GM19239 (cell line): ENCODE measurements around the gene PDE9A.

Experiments used
- DNase-seq: peaks from one replicate; pipeline ENCODE4 v3.0.0; 2011; ENCODE audit warnings: low spot score; ENCODE audit not compliant: insufficient read length
- FAIRE-seq: peaks from 2 replicates; lab custom pipeline; 2011; peaks lifted over from hg19 to GRCh38; lab: Jason Lieb, UNC

PDE9A gene

DNA sequence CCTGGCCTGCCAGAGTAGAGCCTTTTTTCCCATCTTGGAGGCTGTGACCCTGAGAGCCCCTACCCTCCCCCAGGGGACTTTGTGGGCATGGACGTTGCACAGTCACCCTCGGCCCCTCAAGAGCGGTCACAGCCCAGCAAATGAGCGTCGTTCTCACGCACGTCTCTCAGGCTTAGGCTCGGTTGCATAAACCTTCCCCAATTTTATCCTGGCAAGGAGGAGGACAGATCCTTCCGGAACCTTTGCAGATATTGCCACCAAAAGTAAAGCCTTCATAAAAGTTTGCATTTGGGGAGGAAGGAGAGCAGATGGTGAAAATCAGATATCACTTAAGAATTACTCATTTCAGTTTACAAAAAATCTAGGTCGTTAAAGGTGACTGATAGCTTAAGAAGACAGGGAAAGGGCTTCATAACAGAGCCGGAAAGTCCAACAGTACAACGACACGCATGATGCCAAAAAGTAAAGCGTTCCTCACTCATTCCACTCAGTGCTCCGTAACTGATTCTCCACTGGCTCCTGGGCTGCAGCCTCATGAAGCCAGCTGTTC, 29.3 kb downstream of the PDE9A start:
- FAIRE-seq = no peak
- no peak for DNase-seq

DNA sequence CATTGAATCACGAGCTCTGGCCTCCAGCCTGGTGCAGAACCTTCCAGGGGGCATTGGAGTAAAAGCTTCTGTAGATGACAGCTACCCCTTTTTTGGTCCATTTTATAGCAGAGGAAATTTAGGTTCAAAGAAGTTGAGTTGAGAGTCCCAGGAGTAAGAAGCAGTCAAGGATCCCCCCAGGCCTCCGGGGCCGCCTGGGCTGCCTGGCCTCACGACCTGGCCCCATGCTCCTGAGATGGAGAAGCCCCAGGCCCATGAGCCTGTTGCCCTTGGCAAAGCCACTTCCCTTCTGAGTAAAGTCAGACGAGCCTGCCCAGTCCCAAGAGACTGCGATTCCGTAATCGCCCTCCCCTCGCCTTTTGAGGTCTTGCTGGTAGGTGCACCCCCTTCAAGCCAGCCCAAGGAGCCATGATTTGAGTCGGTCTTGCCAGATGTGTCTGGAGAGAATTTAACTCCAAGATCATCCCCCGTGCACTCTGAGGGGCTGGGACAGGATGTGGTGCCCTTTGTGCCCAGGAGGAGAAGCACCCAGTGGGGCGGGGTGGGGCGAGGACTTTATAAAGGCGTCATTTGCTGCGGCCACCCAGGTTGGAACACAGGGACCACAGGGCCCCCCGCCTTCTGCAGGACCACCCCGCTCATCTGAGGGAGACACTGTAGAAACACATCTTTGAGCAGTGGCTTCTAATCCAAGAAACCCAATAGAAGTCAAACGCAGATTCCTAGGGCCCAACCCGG, 30.1 kb downstream of the PDE9A start:
- DNase-seq = no peak
- no peak for FAIRE-seq

- DNase-seq (no peak), FAIRE-seq (no peak)
Measured at GRCh38 chr21:42684109-42684916, 30.9 kb downstream of the PDE9A start.

GRCh38 chr21:42685036-42685435, 31.6 kb downstream of the PDE9A start:
- no peak for FAIRE-seq
- no peak for DNase-seq

DNA sequence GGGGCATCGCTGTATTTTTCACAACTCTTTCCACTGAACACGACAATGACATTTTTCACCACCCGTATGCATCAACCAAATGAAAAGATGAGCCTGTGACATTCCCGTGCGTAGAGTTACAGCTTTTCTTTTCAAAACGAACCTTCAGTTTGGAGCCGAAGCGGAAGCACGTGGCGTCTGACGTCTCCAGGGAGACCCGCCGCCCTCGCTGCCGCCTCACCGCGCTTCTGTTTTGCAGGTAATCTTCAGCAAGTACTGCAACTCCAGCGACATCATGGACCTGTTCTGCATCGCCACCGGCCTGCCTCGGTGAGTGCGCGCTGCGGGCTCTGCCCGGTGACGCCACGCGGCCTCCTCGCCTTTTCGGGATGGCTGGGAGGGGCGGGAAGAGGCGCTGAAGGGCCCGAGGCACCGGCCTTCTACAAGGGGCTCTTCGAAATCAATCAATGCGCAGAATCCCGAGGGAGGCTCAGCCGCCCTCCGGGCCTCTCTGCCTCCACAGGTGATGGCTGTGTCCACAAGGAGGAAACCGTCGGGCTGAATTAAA, 32.6 kb downstream of the PDE9A start:
- FAIRE-seq (no peak), DNase-seq (no peak)

GRCh38 chr21:42687796-42688195, 34.4 kb downstream of the PDE9A start:
- FAIRE-seq (no peak), DNase-seq (no peak)

DNA sequence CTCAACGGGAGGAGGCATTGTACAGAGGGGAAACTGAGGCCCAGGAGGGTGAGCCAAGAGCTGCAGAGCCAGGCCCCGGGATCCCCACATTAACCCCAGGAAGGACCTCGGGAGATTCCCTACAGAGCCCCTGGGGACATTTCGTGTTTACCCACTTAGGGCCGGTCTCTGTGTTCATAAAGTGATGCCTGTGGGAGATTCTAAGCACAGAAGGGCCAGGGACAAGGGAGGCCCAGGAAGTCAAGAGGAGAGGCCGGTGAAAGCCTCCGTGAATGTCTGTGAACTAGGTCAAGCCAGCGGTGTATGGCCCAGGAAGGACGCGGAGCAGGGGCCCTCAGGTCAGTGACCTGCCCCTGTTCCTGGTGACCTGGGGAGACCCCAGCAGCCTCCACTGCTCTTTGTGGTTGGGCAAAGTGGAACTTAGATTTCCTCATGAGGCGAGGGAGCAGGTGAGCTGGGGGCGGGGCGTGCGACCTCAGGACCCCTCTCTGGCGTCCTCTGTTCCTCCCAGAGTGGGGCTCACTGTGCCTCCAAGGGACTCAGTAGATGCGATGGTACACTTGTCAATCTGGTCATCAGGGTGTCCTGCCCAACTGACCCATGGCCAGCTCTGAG, 34.9 kb downstream of the PDE9A start:
- no peak for FAIRE-seq

GRCh38 chr21:42688841-42689371, 35.5 kb downstream of the PDE9A start:
- no peak for DNase-seq
- FAIRE-seq = no peak

More for the DNA sequence above, 34.9 kb downstream of the PDE9A start:
- DNase-seq = no peak

GRCh38 chr21:42690586-42690985, 37.2 kb downstream of the PDE9A start:
- FAIRE-seq (no peak), DNase-seq (no peak)

- DNase-seq (no peak), FAIRE-seq (no peak)
Measured at GRCh38 chr21:42691901-42692559, 38.6 kb downstream of the PDE9A start.

DNA sequence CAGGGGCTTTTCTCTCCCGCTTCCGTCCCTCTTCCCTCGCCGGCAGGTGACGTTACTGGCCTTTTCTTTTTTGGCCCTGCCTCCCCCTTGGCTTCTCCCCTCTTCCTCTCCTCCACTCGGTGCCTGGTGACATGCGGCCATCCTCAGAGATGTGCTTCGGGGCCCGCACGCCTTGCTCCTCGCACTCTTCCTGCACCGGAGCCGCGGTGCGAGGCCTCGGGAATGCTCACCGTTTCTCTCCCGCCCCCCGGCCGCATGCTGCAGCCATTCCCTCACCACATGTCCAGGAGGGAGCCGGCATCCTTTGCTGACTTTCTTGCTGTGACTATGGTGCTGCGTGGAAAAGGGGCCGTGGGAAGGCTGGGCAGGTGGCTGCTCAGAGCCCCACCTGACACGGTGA, 39.3 kb downstream of the PDE9A start:
- FAIRE-seq (no peak), DNase-seq (no peak)

DNA sequence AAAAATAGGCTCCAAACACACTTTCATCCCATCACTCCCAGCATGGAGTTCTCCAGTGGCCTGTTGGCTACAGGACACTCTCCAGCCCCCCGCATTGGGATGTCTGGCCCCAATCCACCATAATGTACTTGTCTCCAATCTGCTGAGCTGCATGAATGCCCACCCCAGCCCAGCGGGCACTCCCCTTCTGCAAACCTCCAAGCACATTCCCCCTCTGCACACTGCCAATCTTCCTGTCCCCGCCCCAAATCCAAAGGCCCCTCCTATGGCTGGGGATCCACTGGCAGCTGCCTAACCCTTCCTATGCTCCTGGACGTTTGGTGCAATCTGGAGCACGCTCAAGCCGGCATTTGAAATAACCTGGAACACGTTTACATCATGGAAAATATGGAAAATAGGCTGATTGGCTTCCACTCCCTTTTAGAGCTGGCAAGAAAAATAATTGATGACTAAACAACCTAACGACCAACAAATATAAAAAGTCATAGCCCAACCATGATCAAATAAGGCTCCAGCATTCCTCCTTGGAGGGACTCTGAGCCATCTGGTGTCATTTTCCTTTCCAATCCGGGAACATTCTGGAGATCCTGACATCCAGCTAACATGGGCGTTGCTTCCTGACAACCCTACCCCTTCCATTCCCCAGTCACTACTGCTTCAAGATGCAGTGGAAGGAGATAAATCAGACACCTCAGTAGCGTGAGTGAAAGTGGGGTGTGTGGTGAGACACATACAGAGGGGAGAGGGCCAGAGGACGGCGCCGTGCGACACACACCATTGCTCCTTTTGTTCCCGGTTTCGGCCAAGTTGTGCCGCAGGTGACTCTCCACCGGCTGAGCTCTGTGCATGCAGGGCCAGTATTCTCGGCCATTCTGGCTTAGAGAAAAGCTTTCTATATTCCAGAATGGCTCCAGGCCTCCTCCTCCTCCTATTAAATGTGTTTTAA, 41.6 kb downstream of the PDE9A start:
- FAIRE-seq (no peak), DNase-seq (no peak)

DNA sequence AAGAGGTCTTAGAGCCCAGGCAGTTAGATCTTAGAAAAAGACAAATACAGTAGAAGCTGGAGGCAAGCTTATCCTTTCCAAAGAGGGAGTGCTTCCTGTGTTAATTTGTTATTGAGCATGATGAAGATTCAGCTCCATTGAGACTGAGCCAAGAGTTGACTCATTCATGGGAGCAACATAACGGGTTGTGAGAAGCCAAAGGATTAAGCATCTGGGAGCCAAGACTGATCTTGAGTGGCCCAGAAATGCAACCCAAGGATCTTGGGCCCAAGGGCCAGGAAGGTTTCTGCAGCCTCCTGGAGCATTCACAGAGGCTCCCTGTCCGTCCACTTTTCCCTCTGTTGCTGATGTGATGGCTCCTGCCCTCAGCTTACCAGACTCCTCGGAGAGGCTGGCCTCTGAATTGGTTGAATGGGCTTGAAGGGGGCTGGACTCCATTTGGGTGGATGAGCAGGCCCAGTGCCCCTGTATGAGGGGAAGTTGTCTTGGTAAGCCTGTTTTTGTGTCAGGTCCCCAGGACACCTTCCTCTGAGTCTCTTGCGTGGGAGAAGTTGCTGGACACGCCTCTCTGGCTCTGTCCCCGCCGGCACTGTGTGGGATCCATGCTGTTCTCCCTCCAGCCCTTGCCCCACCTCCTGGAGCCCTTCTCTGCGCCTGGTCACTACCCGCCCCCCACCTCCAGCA, 42.4 kb downstream of the PDE9A start:
- FAIRE-seq = no peak

GRCh38 chr21:42696501-42697040, 43.1 kb downstream of the PDE9A start:
- FAIRE-seq = no peak
- DNase-seq = no peak

More for the DNA sequence above, 42.4 kb downstream of the PDE9A start:
- no peak for DNase-seq

GRCh38 chr21:42698733-42699132, 45.3 kb downstream of the PDE9A start:
- no peak for DNase-seq
- FAIRE-seq = no peak

- DNase-seq (no peak), FAIRE-seq (no peak)
Measured at GRCh38 chr21:42699196-42699595, 45.8 kb downstream of the PDE9A start.

DNA sequence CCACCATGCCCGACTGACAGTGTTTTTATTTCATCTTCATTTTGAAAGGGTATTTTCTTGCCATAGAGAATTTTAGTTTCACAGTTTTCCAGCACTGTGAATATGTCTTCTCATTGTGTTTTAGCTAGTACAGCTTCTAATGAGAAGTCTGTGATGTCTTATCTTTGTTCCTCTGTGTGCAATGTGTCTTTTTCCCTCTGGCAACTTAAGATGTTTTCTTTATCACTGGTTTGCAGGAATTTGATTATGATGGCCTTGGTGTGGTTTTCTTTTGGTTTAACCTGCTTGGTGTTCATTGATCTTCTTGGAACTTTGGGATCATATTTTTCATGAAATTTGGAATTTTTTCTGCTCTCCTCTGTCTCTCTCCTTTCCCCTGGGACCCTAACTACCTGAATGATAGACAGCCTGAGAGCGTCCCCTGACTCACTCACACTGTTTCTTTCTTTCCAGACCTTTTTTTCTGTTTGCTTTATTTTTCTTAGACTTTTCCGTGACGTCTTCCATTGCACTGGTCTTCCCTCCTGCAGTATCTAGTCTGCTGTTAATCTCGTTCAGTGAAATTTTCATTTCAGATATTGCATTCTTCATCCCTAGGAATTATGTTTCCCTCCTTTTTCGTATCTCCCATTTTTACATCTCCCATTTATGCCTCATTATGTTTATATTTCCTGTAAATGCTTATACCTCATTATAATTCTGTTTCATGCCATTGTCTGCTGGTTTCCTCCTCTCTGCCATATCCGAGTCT, 48.5 kb downstream of the PDE9A start:
- no peak for FAIRE-seq
- DNase-seq = no peak
